T-helper 9 cell (primary cell): ENCODE data around the gene IFNAR2.

Source experiments
- DNase-seq: peaks from one replicate; pipeline ENCODE4 v3.0.0-alpha.2; 2020
- total RNA-seq, 2 donors: gene quantifications; one replicate each; lab custom pipeline; 2026; lab: John Stamatoyannopoulos, UW

IFNAR2 gene
- total RNA-seq, result 17.4 to 50.2 reads per million in 2 donors

DNA sequence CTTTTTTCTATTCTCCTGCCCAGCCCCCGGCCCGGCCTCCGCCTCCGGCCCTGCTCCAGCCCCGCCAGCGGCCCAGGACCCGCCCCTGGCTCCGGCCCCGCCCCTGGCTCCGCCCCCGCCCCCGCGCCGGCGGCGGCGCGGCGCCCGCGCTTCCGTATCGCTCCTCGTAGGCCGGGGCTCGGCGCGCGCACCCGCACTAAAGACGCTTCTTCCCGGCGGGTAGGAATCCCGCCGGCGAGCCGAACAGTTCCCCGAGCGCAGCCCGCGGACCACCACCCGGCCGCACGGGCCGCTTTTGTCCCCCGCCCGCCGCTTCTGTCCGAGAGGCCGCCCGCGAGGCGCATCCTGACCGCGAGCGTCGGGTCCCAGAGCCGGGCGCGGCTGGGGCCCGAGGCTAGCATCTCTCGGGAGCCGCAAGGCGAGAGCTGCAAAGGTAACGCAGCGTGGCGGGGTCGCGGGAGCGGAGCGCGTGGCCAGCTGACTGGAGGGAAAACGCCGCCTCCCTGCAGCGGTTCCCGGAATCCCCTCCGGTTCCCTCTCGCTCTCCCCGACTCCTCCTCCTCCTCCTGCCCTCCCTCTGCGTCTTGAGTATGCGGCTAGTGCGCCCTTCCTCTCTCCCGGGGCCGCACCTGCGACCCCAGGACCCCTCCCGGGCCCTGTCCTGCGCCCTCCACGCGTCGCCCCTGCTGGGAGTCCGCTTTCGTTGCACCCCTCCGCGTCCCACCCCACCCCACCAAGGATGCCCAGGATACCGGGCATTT, at the start of gene IFNAR2:
Gene IFNAR2, plus strand, starts transcription at position 155 of the 761 bp plus-strand sequence. CDS start 11,985 bp downstream, outside the sequence.
- peak; percentile 71 for DNase-seq

GRCh38 chr21:33185852-33186251, 43.9 kb upstream of the IFNAR2 start:
- DNase-seq, result no peak

DNA sequence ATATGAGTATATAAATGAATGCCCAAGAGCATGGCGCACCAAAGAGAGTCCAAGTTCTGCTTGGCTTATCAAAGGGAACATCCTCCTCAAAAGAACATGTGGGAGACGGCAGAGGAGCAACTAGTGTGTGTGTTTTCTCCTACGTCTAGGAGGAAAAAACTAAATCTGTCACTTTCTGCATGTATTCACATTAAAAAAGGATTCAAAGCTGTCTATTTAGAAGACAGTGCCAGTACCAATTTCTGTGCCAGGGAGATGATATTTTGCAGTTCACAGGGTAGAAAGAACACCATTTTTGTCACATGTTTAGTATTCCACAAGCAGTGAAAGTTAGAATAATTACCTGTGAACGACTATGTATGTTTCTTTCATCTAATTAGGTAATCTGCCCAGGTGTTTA, 42.5 kb upstream of the IFNAR2 start:
- no peak for DNase-seq

DNA sequence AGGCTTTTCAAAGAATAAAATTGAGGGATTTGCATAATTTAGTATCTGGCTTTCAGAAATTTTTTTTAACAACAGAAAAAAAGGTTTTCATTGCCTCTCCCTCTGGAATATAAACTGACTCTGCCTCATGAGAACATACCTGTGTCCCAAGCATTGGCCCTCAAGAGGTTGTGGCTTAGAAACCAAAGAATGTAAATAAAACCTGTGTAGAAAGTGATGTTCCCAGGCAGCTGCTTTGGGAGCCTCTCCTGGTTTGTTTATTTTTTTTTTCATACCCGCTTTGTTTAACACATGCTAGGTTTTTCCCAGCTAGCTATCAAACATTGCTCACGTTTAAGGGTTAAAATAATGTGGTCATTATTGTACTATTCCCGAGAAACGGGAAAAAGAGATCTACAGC, 40.5 kb upstream of the IFNAR2 start:
- no peak for DNase-seq

DNA sequence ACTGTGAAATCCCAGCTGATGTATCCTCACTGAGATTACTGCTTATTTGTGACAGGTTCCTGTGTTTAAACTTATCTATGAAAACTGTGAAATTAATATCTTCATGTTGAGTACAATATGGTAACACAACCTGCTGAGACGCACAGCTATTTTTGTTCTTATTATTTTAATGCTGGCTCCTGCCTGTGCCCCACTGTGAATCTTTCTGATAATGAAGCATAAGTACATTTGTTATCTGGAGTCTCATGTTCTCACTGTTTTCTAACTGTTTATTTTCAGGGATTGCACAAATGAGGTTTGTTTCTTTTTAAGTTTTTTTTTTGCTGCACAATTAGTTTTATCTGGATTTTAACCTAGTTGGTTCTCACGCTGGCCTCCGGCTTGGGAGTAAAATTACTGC, 39.9 kb upstream of the IFNAR2 start:
- no peak for DNase-seq

- peak; percentile 35 for DNase-seq
Observed at GRCh38 chr21:33196941-33197374, 32.8 kb upstream of the IFNAR2 start.

DNA sequence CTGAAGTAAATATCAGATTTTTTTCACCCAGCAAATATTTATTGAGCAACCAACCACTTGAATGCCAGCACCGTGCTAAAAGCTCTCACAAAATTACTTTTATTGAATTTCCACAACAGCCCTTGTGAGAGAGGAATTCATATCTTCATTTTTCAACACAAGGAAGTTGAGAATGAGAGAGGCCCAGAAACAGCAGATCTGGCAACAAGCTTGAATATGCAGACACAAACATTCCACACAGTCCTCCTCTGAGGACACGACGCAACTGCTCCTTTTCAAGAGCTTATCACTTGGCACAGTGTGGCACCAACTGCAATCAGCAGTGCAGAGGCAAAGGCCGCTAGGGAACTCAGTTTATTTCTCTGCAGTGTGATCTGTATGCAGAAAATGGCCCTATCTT, 32.2 kb upstream of the IFNAR2 start:
- no peak for DNase-seq

DNA sequence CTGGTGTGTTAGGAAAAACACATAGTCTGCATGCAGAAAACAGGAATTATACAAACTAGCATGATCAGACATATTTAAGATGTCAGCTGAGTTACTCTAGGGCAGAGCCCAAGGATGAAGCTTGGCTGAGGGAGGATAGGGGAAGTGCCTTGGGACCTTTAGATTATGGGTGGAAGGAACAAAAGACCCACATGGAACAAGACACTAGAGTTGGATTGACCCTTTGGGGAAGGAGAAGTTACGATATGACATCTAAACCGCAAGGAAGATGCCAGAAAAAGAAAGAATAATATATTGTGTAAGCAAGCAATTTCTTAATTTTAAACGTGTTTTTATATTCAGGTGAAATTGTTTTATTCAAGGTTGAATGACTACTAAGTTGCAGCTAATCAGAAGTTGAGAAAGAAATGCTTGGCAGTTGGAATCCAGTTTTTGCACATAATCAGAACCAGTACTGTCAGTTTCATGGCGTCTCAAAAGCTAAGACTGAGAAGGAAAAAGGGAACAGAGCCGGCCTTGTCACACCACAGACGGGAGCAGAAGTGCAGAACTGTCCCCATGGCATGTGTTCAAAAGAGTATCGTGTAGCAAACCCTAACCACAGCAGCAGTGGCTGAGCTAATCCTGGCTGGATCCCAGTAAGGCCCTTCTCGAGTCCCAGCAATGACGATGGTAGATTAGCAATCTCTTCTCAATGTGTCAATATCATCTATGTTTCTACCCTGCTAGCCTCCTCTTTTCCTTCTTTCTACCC, 31.2 kb upstream of the IFNAR2 start:
- no peak for DNase-seq

GRCh38 chr21:33199100-33199464, 30.7 kb upstream of the IFNAR2 start:
- DNase-seq, result no peak

DNA sequence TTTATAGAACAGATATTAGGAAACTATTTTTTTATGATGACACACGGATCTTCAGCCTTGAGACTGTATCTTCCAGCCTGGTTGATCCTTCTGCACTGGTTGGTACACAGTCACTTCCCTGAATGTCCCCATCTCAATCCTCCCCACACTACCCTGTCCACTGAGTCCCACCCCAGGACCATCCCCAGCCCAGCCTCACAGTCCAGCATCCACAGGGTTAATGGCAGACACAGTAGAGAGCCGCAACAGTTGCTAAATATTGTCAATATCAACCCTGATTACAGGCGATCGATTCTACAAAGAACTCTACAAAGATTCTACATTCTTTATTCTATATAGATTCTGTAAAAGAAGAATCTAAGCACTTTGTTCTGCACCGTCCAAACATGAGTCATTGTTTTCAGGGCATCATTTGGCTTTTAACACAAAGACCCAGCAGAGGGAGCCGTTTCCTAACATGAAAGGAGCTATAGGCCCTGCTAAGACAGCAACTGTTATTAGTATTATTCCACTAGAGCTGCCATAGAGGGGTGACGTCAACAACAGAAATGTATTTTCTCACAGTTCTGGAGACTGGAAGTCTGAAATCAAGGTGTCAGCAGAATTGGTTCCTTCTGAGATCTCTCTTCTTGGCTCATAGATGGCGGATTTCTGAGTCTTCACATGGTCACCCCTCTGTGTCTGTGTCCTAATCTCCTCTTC, 30.1 kb upstream of the IFNAR2 start:
- DNase-seq, result peak; percentile 61

DNA sequence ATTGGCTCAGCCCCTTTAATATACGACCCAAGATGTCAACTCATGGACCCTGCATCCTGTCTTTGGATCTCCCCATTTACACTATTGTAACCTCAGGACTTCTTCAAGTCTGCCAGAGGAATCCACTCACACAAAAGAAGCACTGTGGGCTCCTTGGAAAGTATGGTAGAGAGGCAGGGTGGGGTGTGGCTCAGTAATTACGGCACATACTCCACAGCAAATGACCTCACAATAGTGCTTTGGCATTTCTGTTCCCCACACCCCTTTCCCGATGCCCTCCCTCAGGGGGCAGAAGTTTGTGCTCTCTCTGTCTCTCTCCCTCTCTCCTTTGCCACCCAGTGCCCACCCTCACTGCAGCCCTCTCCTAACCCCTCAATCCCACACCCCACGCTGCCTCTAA, 27.8 kb upstream of the IFNAR2 start:
- no peak for DNase-seq

- no peak for DNase-seq
Observed at GRCh38 chr21:33202464-33203363, 27.0 kb upstream of the IFNAR2 start.

- DNase-seq, result no peak
Observed at GRCh38 chr21:33203371-33203724, 26.4 kb upstream of the IFNAR2 start.

DNA sequence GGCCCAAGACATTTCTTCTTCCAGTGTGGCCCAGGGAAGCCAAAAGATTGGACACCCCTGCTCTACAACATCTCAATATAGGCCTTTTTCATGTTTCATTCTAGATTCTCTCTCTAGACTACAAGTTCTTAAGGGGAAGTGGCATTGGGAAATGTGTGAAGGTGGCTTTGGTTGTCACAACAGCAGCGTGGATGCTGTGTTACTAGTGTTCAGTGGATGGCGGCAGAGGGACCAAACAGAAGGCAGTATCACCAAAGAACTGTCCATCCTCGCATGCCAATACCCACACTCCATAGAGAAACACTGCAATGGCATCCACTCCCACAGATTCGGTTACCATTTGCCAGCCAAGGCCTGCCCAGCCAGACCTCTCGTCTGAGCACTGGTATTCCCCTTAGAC, 24.3 kb upstream of the IFNAR2 start:
- no peak for DNase-seq

GRCh38 chr21:33206771-33207281, 22.9 kb upstream of the IFNAR2 start:
- no peak for DNase-seq

DNA sequence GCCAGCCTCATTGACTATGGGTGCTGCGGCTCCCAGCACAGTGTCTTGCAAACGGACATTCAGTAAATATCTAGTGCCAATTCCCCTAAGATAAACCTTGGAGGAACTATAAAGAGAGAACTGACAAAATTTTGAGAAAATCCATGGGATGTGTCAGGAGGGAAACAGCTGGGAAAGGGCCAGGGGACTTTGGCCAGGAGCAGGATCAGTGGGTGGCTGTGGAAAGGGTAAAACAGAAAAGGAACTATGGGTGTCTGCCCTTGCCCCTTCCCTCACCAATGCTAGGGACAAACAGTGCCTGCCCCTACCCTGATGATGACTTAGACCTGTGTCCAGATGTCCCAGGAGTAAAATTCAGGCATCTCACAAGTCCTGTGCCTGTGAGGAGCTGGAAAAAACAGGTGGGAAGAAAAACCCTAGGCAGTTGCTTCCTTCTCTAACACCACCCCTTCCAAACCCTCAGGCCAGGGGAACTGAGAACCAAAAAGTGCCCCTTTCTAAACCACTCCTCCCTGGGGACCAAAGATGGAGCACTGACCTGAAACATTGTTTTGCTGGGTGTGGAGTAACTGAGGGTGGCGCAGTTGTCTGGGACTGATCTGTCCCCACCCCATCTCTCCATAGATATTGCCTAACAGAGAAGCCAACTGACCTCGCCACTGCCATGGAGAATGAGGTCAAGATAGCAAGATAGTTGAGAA, 22.1 kb upstream of the IFNAR2 start:
- no peak for DNase-seq

GRCh38 chr21:33208534-33208933, 21.2 kb upstream of the IFNAR2 start:
- DNase-seq, result no peak

DNA sequence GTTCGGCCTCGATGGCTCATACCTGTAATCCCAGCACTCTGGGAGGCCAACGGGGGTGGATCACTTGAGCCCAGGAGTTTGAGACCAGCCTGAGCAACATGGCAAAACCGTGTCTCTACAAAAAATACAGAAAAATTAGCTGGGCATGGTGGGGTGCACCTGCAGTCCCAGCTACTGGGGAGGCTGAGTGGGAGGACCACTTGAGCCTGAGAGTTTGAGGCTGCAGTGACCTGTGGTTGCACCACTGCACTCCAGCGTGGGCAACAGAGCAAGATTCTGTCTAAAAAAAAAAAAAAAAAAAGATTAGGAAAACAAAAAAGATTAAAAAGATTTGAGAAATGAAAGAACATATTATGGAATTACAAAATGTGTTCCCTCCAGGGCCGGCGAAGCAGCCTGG, 18.4 kb upstream of the IFNAR2 start:
- DNase-seq, result no peak

DNA sequence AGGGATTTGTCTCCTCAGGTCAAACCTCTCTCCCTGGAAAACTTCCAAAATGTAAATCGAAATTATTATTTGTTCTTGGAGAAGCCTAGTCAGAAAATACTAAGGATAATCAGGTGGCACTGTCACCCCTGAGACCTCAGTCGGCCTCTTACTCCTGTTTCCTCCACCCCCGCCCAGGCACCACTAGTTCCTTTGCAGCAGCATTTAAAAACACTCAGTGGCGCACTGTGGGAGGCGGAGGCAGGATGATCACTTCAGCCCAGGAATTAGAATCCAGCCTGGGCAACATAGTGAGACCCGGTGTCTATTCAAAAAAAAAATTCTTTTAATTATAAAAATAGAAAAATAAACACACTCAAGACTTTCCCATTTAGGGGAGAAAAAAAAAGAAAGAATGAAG, 18.0 kb upstream of the IFNAR2 start:
- no peak for DNase-seq

- no peak for DNase-seq
Observed at GRCh38 chr21:33212159-33212851, 17.4 kb upstream of the IFNAR2 start.

DNA sequence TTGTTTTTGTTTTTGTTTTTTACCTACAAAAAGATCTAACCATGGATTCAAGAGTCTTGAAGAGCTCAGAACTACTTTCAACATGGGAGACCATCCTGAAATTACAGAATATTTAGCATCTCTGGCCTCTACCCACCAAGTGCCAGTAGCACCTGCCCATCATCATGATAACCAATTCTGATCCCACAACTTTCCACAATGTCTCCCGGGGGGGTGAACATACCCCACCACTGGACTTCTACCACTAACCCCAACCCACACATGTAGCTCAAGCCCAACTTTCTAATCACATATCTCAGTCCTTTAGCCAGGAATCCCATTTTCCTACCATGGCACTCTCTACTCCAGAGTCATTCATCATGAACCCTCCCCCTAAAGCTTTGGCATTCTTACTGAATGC, 15.7 kb upstream of the IFNAR2 start:
- DNase-seq, result no peak
